Effector memory CD4-positive, alpha-beta T cell (primary cell): Measurements from ENCODE around the gene GNB1.
"Not testable (repeated sequence)": the region's sequence is repeated elsewhere in the genome, so short reads cannot be mapped to it uniquely, and the experiment has no call there.

ENCODE experiments used
- DNase-seq, 3 donors: peaks; one replicate each; pipeline ENCODE4 v3.0.0-alpha.2; 2020
- H3K27ac ChIP-seq: 2 replicates; pipeline ENCODE4 v1.7.0; 2013; ENCODE audit warnings: mild to moderate bottlenecking, low read length, moderate library complexity; ENCODE audit not compliant: insufficient read depth, poor library complexity, severe bottlenecking
- H3K27me3 ChIP-seq: replicated peaks from 2 replicates; pipeline ENCODE4 v1.7.0; 2013; ENCODE audit warnings: mild to moderate bottlenecking, low read length; ENCODE audit not compliant: insufficient read depth, control insufficient read depth, poor library complexity, severe bottlenecking
- H3K36me3 ChIP-seq: 2 replicates; pipeline ENCODE4 v1.7.0; 2013; ENCODE audit warnings: mild to moderate bottlenecking, low read length, moderate library complexity; ENCODE audit not compliant: control insufficient read depth, insufficient read depth
- H3K4me1 ChIP-seq: 2 replicates; pipeline ENCODE4 v1.7.0; 2013; ENCODE audit warnings: low read length, mild to moderate bottlenecking; ENCODE audit not compliant: control insufficient read depth, insufficient read depth, poor library complexity, severe bottlenecking
- H3K4me3 ChIP-seq: 2 replicates; pipeline ENCODE4 v1.7.0; 2013; ENCODE audit warnings: low read length, low read depth, mild to moderate bottlenecking; ENCODE audit not compliant: insufficient read depth, poor library complexity, severe bottlenecking
- H3K9me3 ChIP-seq: 2 replicates; pipeline ENCODE4 v1.7.0; 2013; ENCODE audit warnings: mild to moderate bottlenecking, low read length, moderate library complexity; ENCODE audit not compliant: control insufficient read depth

GNB1 gene

GRCh38 chr1:1742529-1742928 is 148.4 kb downstream of the GNB1 start:
- H3K4me3 ChIP-seq, H3K27me3 ChIP-seq, H3K36me3 ChIP-seq, H3K9me3 ChIP-seq, H3K4me1 ChIP-seq, DNase-seq, H3K27ac ChIP-seq: not testable (repeated sequence)

- DNase-seq, H3K36me3 ChIP-seq, H3K4me1 ChIP-seq, H3K27ac ChIP-seq, H3K27me3 ChIP-seq, H3K4me3 ChIP-seq, H3K9me3 ChIP-seq: not testable (repeated sequence)
Measured at GRCh38 chr1:1741013-1741412, 149.9 kb downstream of the GNB1 start.

- not testable (repeated sequence) for DNase-seq, H3K27me3 ChIP-seq, H3K4me1 ChIP-seq
Measured at GRCh38 chr1:1738799-1739337, 152.0 kb downstream of the GNB1 start.

GRCh38 chr1:1737675-1738590 is 153.0 kb downstream of the GNB1 start:
- not testable (repeated sequence) for H3K36me3 ChIP-seq, H3K9me3 ChIP-seq, DNase-seq, H3K4me1 ChIP-seq, H3K4me3 ChIP-seq, H3K27me3 ChIP-seq, H3K27ac ChIP-seq

More at GRCh38 chr1:1738799-1739337, 152.0 kb downstream of the GNB1 start:
- H3K36me3 ChIP-seq, H3K27ac ChIP-seq, H3K9me3 ChIP-seq, H3K4me3 ChIP-seq: not testable (repeated sequence)
